Mesenchymal stem cell (in vitro differentiated cells and primary cell): Measurements from ENCODE around the gene RFXAP.

Source experiments
- DNase-seq: peaks from one replicate; pipeline ENCODE4 v3.0.0-alpha.2; 2013
- H2AFZ ChIP-seq: one replicate; pipeline ENCODE4 v1.6.1; 2013; ENCODE audit warnings: low read depth, mild to moderate bottlenecking, control low read depth, inconsistent platforms, low read length, moderate library complexity
- H2AK5ac ChIP-seq: 2 replicates; pipeline ENCODE4 v1.6.1; 2013; ENCODE audit warnings: low read length, moderate library complexity, mild to moderate bottlenecking, inconsistent platforms; ENCODE audit not compliant: severe bottlenecking
- H2BK120ac ChIP-seq: one replicate; pipeline ENCODE4 v1.6.1; 2013; ENCODE audit warnings: low read depth, mild to moderate bottlenecking, inconsistent platforms, low read length, moderate library complexity
- H2BK12ac ChIP-seq, 2 experiments: one replicate each; pipeline ENCODE4 v1.6.1; 2013; ENCODE audit warnings: inconsistent platforms in 2 of 2, low read length in 2 of 2, mild to moderate bottlenecking in 2 of 2, moderate library complexity in 2 of 2, control low read depth in 1 of 2
- H2BK15ac ChIP-seq: one replicate; pipeline ENCODE4 v1.6.1; 2013; ENCODE audit warnings: mild to moderate bottlenecking, low read depth, inconsistent platforms; ENCODE audit not compliant: poor library complexity, severe bottlenecking
- H2BK5ac ChIP-seq: 2 replicates; pipeline ENCODE4 v1.6.1; 2013; ENCODE audit warnings: low read depth, mild to moderate bottlenecking, low read length, control low read depth, inconsistent platforms; ENCODE audit not compliant: poor library complexity, severe bottlenecking
- H3K14ac ChIP-seq, 2 experiments: one replicate each; pipeline ENCODE4 v1.6.1; 2013; ENCODE audit warnings: inconsistent platforms in 2 of 2, low read length in 2 of 2, control low read depth in 1 of 2, mild to moderate bottlenecking in 1 of 2, moderate library complexity in 1 of 2
- H3K18ac ChIP-seq, 2 experiments: one replicate each; pipeline ENCODE4 v1.6.1; 2013; ENCODE audit warnings: inconsistent platforms in 2 of 2, low read length in 2 of 2, control low read depth in 1 of 2, low read depth in 1 of 2, mild to moderate bottlenecking in 1 of 2
- H3K23ac ChIP-seq, 2 experiments: one replicate each; pipeline ENCODE4 v1.6.1; 2013; ENCODE audit warnings: inconsistent platforms in 2 of 2, low read length in 2 of 2, mild to moderate bottlenecking in 2 of 2, moderate library complexity in 2 of 2, control low read depth in 1 of 2
- H3K27ac ChIP-seq: 2 replicates; pipeline ENCODE4 v1.5.1; 2013; ENCODE audit warnings: mild to moderate bottlenecking, moderate library complexity, low read length, control low read depth, inconsistent platforms; ENCODE audit not compliant: poor library complexity, severe bottlenecking
- H3K27me3 ChIP-seq, 2 experiments: 2 replicates each; pipeline versions ENCODE4 v1.6.1 to v1.7.0; 2013; ENCODE audit warnings: low read length in 2 of 2, mild to moderate bottlenecking in 2 of 2, moderate library complexity in 2 of 2, control low read depth in 1 of 2, inconsistent platforms in 1 of 2; ENCODE audit not compliant: control insufficient read depth in 1 of 2, insufficient read depth in 1 of 2
- H3K36me3 ChIP-seq, 2 experiments: 2 replicates each; pipeline versions ENCODE4 v1.6.1 to v1.7.0; 2013; ENCODE audit warnings: low read length in 2 of 2, control low read depth in 1 of 2, inconsistent platforms in 1 of 2, low read depth in 1 of 2, mild to moderate bottlenecking in 1 of 2; ENCODE audit not compliant: insufficient read depth in 2 of 2, control insufficient read depth in 1 of 2
- H3K4ac ChIP-seq, 2 experiments: one replicate each; pipeline ENCODE4 v1.6.1; 2013; ENCODE audit warnings: inconsistent platforms in 2 of 2, low read length in 2 of 2, mild to moderate bottlenecking in 2 of 2, moderate library complexity in 2 of 2, control low read depth in 1 of 2, low read depth in 1 of 2
- H3K4me1 ChIP-seq: 2 replicates; pipeline ENCODE4 v1.6.1; 2013; ENCODE audit warnings: low read depth, low read length, control low read depth; ENCODE audit not compliant: control insufficient read depth, insufficient read depth
- H3K4me2 ChIP-seq: 2 replicates; pipeline ENCODE4 v1.6.1; 2013; ENCODE audit warnings: low read length, mild to moderate bottlenecking, inconsistent platforms; ENCODE audit not compliant: poor library complexity, severe bottlenecking
- H3K4me3 ChIP-seq, 2 experiments: 2 replicates each; pipeline versions ENCODE4 v1.5.1 to v1.7.0; 2013; ENCODE audit warnings: low read length in 2 of 2, mild to moderate bottlenecking in 2 of 2, control low read depth in 1 of 2, low read depth in 1 of 2; ENCODE audit not compliant: insufficient read depth in 1 of 2
- H3K79me1 ChIP-seq: replicated peaks from 2 replicates; pipeline ENCODE4 v1.6.1; 2013; ENCODE audit warnings: mild to moderate bottlenecking, control low read depth, low read length, inconsistent platforms; ENCODE audit not compliant: poor library complexity, severe bottlenecking
- H3K9ac ChIP-seq: 2 replicates; pipeline ENCODE4 v1.7.0; 2013; ENCODE audit warnings: mild to moderate bottlenecking, low read length, moderate library complexity
- H3K9me3 ChIP-seq: 2 replicates; pipeline ENCODE4 v1.7.0; 2013; ENCODE audit warnings: mild to moderate bottlenecking, low read length; ENCODE audit not compliant: control insufficient read depth
- H4K8ac ChIP-seq: one replicate; pipeline ENCODE4 v1.6.1; 2013; ENCODE audit warnings: inconsistent platforms, mild to moderate bottlenecking, low read length, moderate library complexity
- H4K91ac ChIP-seq: one replicate; pipeline ENCODE4 v1.6.1; 2013; ENCODE audit warnings: mild to moderate bottlenecking, low read length, inconsistent platforms
- WGBS: methylation state at CpG from one replicate; pipeline ENCODE4 v1.1.7; 2013; ENCODE audit warnings: mixed read lengths; 5-methylcytosine and 5-hydroxymethylcytosine counted together

Gene RFXAP

GRCh38 chr13:36801035-36801434, 18.0 kb upstream of the RFXAP start:
- Histone ChIP-seq H3K79me1 (no peaks in the 10 kb centered on the region), H2BK120ac (no peak overlapping the region), H3K27ac (no peak overlapping the region), H3K4me3 (no peak overlapping the region), H2AFZ (no peak overlapping the region), H2BK12ac (no peak overlapping the region), H4K91ac (no peak overlapping the region), H3K4me1 (no peaks in the 10 kb centered on the region), H2BK15ac (no peak overlapping the region), H3K27me3 (peaks cover 6 to 12% of the 10 kb centered on the region in 2 experiments), H3K4me2 (no peak overlapping the region), H3K36me3 (no peaks in the 10 kb centered on the region), H4K8ac (no peak overlapping the region), H3K9me3 (no peaks in the 10 kb centered on the region), H3K23ac (no peak overlapping the region), H3K4ac (no peak overlapping the region), H3K18ac (no peak overlapping the region), H3K9ac (no peak overlapping the region), H2BK5ac (no peak overlapping the region), H2AK5ac (no peak overlapping the region), H3K14ac (no peak overlapping the region)
- 0% methylated on average over 1 of the region's 3 CpGs for WGBS
- no peak for DNase-seq

GRCh38 chr13:36804588-36804987, 14.4 kb upstream of the RFXAP start:
- no peak for DNase-seq
- peaks cover 9 to 17% of the 10 kb centered on the region in 2 experiments for H3K27me3 ChIP-seq
- no peak overlapping the region for H2BK120ac ChIP-seq
- H3K4me1 ChIP-seq = no peaks in the 10 kb centered on the region
- no peaks in the 10 kb centered on the region for H3K9me3 ChIP-seq
- no peak overlapping the region for H3K4me2 ChIP-seq
- no peak overlapping the region for H2BK15ac ChIP-seq
- H3K4ac ChIP-seq = no peak overlapping the region
- no peak overlapping the region for H3K27ac ChIP-seq
- no peak overlapping the region for H3K23ac ChIP-seq
- H3K4me3 ChIP-seq = no peak overlapping the region
- H3K9ac ChIP-seq = no peak overlapping the region
- no peak overlapping the region for H2BK5ac ChIP-seq
- H2BK12ac ChIP-seq = no peak overlapping the region
- H4K8ac ChIP-seq = no peak overlapping the region
- H3K14ac ChIP-seq = no peak overlapping the region
- no peak overlapping the region for H2AK5ac ChIP-seq
- no peaks in the 10 kb centered on the region for H3K79me1 ChIP-seq
- H4K91ac ChIP-seq = no peak overlapping the region
- H3K36me3 ChIP-seq = no peaks in the 10 kb centered on the region
- H2AFZ ChIP-seq = no peak overlapping the region
- H3K18ac ChIP-seq = no peak overlapping the region
- 99% methylated on average over 6 of the region's 6 CpGs for WGBS

- Histone ChIP-seq H3K27ac (no peak overlapping the region), H3K9ac (no peak overlapping the region), H3K9me3 (no peaks in the 10 kb centered on the region), H3K4me2 (no peak overlapping the region), H3K18ac (no peak overlapping the region), H3K27me3 (peaks cover 13 to 18% of the 10 kb centered on the region in 2 experiments), H2BK12ac (no peak overlapping the region), H3K23ac (no peak overlapping the region), H2BK5ac (no peak overlapping the region), H3K4me1 (no peaks in the 10 kb centered on the region), H3K79me1 (no peaks in the 10 kb centered on the region), H3K36me3 (no peaks in the 10 kb centered on the region), H3K4ac (no peak overlapping the region), H4K8ac (no peak overlapping the region), H2BK120ac (no peak overlapping the region), H3K14ac (no peak overlapping the region), H2AFZ (no peak overlapping the region), H2BK15ac (no peak overlapping the region), H3K4me3 (no peak overlapping the region), H2AK5ac (no peak overlapping the region), H4K91ac (no peak overlapping the region)
- DNase-seq = no peak
- whole genome bisulfite sequencing = 100% methylated on average over 2 of the region's 2 CpGs
Measured at GRCh38 chr13:36806102-36806501, 12.9 kb upstream of the RFXAP start.

GRCh38 chr13:36807616-36808015, 11.4 kb upstream of the RFXAP start:
- no peak for DNase-seq
- no peak overlapping the region for H4K91ac ChIP-seq
- no peak overlapping the region for H3K4ac ChIP-seq
- no peak overlapping the region for H3K4me3 ChIP-seq
- H3K23ac ChIP-seq = no peak overlapping the region
- no peak overlapping the region for H3K4me2 ChIP-seq
- no peaks in the 10 kb centered on the region for H3K4me1 ChIP-seq
- H3K79me1 ChIP-seq = no peaks in the 10 kb centered on the region
- H2AK5ac ChIP-seq = no peak overlapping the region
- no peak overlapping the region for H3K27ac ChIP-seq
- no peak overlapping the region for H3K14ac ChIP-seq
- peaks cover 24 to 25% of the 10 kb centered on the region in 2 experiments for H3K27me3 ChIP-seq
- no peak overlapping the region for H2BK15ac ChIP-seq
- H3K36me3 ChIP-seq = no peaks in the 10 kb centered on the region
- no peak overlapping the region for H3K9ac ChIP-seq
- WGBS = 100% methylated on average over 2 of the region's 2 CpGs
- H2BK120ac ChIP-seq = no peak overlapping the region
- H2BK5ac ChIP-seq = no peak overlapping the region
- no peaks in the 10 kb centered on the region for H3K9me3 ChIP-seq
- H2BK12ac ChIP-seq = no peak overlapping the region
- H3K18ac ChIP-seq = no peak overlapping the region
- H2AFZ ChIP-seq = no peak overlapping the region
- no peak overlapping the region for H4K8ac ChIP-seq
